Hepatocyte (in vitro differentiated cells): ENCODE measurements around the gene TUBA8. TPM values are rescaled to one million over a fixed set of nuclear protein-coding genes. Genes with fewer than 3 reads are reported as not detected.
"Not testable (repeated sequence)": the region's sequence is repeated elsewhere in the genome, so short reads cannot be mapped to it uniquely, and the experiment has no call there.

Experiments used
- DNase-seq: peaks from one replicate; pipeline ENCODE4 v3.0.0-alpha.2; 2016; ENCODE audit warnings: low spot score
- H2AFZ ChIP-seq: fragments of 200-600 bp; sonication (generic); 2 replicates; pipeline ENCODE4 v1.6.0; 2016; ENCODE audit warnings: antibody characterized with exemption, mild to moderate bottlenecking
- H3K27ac ChIP-seq: fragments of 200-600 bp; sonication (generic); 2 replicates; pipeline ENCODE4 v1.5.1; 2016; ENCODE audit warnings: mild to moderate bottlenecking
- H3K27me3 ChIP-seq: fragments of 200-600 bp; sonication (generic); 2 replicates; pipeline ENCODE4 v1.6.1; 2016
- H3K36me3 ChIP-seq: fragments of 200-600 bp; sonication (generic); replicated peaks from 2 replicates; pipeline ENCODE4 v1.5.1; 2016; ENCODE audit warnings: low read depth; ENCODE audit not compliant: insufficient read depth
- H3K4me1 ChIP-seq: fragments of 200-600 bp; sonication (generic); 2 replicates; pipeline ENCODE4 v1.5.1; 2016; ENCODE audit warnings: mild to moderate bottlenecking, moderate library complexity; ENCODE audit not compliant: insufficient read depth
- H3K4me2 ChIP-seq: fragments of 200-600 bp; sonication (generic); 2 replicates; pipeline ENCODE4 v1.6.0; 2016
- H3K4me3 ChIP-seq: fragments of 200-600 bp; sonication (generic); 2 replicates; pipeline ENCODE4 v1.5.1; 2016; ENCODE audit warnings: mild to moderate bottlenecking
- H3K79me2 ChIP-seq: fragments of 200-600 bp; sonication (generic); 2 replicates; pipeline ENCODE4 v1.6.0; 2017; ENCODE audit warnings: mild to moderate bottlenecking
- H3K9me2 ChIP-seq: fragments of 200-600 bp; sonication (generic); replicated peaks from 2 replicates; pipeline ENCODE4 v1.6.0; 2017; ENCODE audit warnings: mild to moderate bottlenecking; ENCODE audit not compliant: insufficient read depth
- H3K9me3 ChIP-seq: fragments of 200-600 bp; sonication (generic); 2 replicates; pipeline ENCODE4 v1.5.1; 2016; ENCODE audit warnings: low read depth, mild to moderate bottlenecking
- H4K20me1 ChIP-seq: fragments of 200-600 bp; sonication (generic); 2 replicates; pipeline ENCODE4 v1.6.0; 2016; ENCODE audit warnings: mild to moderate bottlenecking; ENCODE audit not compliant: insufficient read depth, poor library complexity, severe bottlenecking
- WGBS: methylation state at CpG from one replicate; pipeline ENCODE4 v1.1.6; 2016; ENCODE audit warnings: low lambda C conversion rate; ENCODE audit errors: missing lambda C conversion rate; 5-methylcytosine and 5-hydroxymethylcytosine counted together
- polyA plus RNA-seq: library from polyadenylated mRNA; unstranded; fragments of >200 nt; fragmentation: Nextera tagmentation; extraction: Ambion mirVana; gene quantifications from 2 replicates; pipeline ENCODE4 v1.2.1, GENCODE V29; 2016
- small RNA-seq: library from RNA; depleted of rRNA; stranded (forward); fragments of <200 nt; gene quantifications from one replicate; pipeline ENCODE3, GENCODE V24; 2014
- total RNA-seq: library from RNA; depleted of rRNA; stranded (reverse); fragments of >200 nt; gene quantifications from 2 replicates; pipeline ENCODE4 v1.2.3, GENCODE V29; 2014

The TUBA8 gene
- total and polyA plus RNA-seq, 2 experiments from 2014 or later = 0.46 to 1.5 TPM

- H3K36me3 ChIP-seq, H4K20me1 ChIP-seq, H3K9me2 ChIP-seq, H3K27me3 ChIP-seq, DNase-seq, H2AFZ ChIP-seq, H3K4me2 ChIP-seq, H3K4me3 ChIP-seq, H3K79me2 ChIP-seq, H3K4me1 ChIP-seq, H3K9me3 ChIP-seq, H3K27ac ChIP-seq: not testable (repeated sequence)
- WGBS = 49% methylated on average over 7 of the region's 8 CpGs
Measured at GRCh38 chr22:18164584-18164983, 54.0 kb downstream of the TUBA8 start.

- H3K4me1 ChIP-seq, H3K27me3 ChIP-seq, H3K9me3 ChIP-seq, H3K27ac ChIP-seq, H3K9me2 ChIP-seq, H3K4me2 ChIP-seq, H4K20me1 ChIP-seq, H3K79me2 ChIP-seq, H2AFZ ChIP-seq, H3K36me3 ChIP-seq, H3K4me3 ChIP-seq, DNase-seq: not testable (repeated sequence)
- WGBS = 61% methylated on average over 2 of the region's 7 CpGs
Measured at GRCh38 chr22:18165356-18165755, 54.7 kb downstream of the TUBA8 start.

GRCh38 chr22:18170284-18170683 is 59.7 kb downstream of the TUBA8 start:
- H3K9me3 ChIP-seq, H3K36me3 ChIP-seq, H3K4me2 ChIP-seq, H3K9me2 ChIP-seq, H3K4me1 ChIP-seq, DNase-seq, H3K27me3 ChIP-seq, H3K4me3 ChIP-seq, H2AFZ ChIP-seq, H3K79me2 ChIP-seq, H3K27ac ChIP-seq, H4K20me1 ChIP-seq: not testable (repeated sequence)
- 90% methylated on average over 17 of the region's 17 CpGs for WGBS

GRCh38 chr22:18172203-18172602 is 61.6 kb downstream of the TUBA8 start:
- H3K4me2 ChIP-seq, H3K36me3 ChIP-seq, H4K20me1 ChIP-seq, H3K9me3 ChIP-seq, DNase-seq, H2AFZ ChIP-seq, H3K4me1 ChIP-seq, H3K27ac ChIP-seq, H3K79me2 ChIP-seq, H3K27me3 ChIP-seq, H3K4me3 ChIP-seq, H3K9me2 ChIP-seq: not testable (repeated sequence)
- WGBS = 64% methylated on average over 3 of the region's 3 CpGs

- not testable (repeated sequence) for H3K9me2 ChIP-seq, H3K9me3 ChIP-seq, H2AFZ ChIP-seq, H3K36me3 ChIP-seq, H3K4me1 ChIP-seq, H4K20me1 ChIP-seq, H3K27ac ChIP-seq, H3K4me2 ChIP-seq, H3K4me3 ChIP-seq, H3K79me2 ChIP-seq, H3K27me3 ChIP-seq, DNase-seq
- WGBS = 77% methylated on average over 8 of the region's 8 CpGs
Measured at GRCh38 chr22:18172776-18173175, 62.2 kb downstream of the TUBA8 start.

DNA sequence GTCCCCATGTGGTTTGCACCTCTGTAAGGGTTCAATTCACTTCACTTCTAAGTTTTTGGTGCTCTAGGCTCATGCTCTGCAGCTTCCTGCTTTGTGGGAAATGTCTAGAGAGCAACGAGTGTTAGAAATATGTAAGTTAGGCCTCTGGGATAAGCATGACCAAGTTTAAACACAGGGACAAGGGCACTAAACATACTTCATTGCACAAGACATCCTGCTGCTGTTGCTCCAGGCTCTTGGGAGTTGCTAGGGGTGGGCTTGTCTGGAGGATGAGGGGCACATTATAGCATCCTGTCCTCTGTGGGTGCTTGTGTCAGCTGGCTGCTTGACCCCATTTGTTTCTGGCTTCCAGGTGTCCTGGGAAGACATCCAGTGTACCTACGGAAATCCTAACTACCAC is 62.8 kb downstream of the TUBA8 start:
- H3K4me2 ChIP-seq, H3K4me1 ChIP-seq, H3K4me3 ChIP-seq, H3K27ac ChIP-seq, H2AFZ ChIP-seq, DNase-seq, H3K9me3 ChIP-seq, H3K27me3 ChIP-seq, H3K79me2 ChIP-seq, H3K9me2 ChIP-seq, H3K36me3 ChIP-seq, H4K20me1 ChIP-seq: not testable (repeated sequence)
- whole genome bisulfite sequencing = 93% methylated on average over 2 of the region's 2 CpGs

Small RNA genes lying within 50 kb of the gene (small RNA-seq; reads per million reads assigned to genes)
- gene AC016027.5 = not detected

Other genes with a start within 250 kb of the TUBA8 start
- gene MICAL3, start 86.2 kb upstream of the TUBA8 start, total RNA-seq = 15.4 and 22.7 TPM in 2 replicates
- 4.6 and 12.6 TPM in 2 replicates for gene MICAL3, start 86.2 kb upstream of the TUBA8 start, polyA plus RNA-seq
- 27.6 and 30.9 TPM in 2 replicates for gene PEX26, start 32.8 kb upstream of the TUBA8 start, total RNA-seq
- 3.7 and 5.4 TPM in 2 replicates for gene PEX26, start 32.8 kb upstream of the TUBA8 start, polyA plus RNA-seq
- 3.4 and 5.1 TPM in 2 replicates for gene USP18, start 39.4 kb downstream of the TUBA8 start, total RNA-seq
- 3.6 and 6.3 TPM in 2 replicates for gene USP18, start 39.4 kb downstream of the TUBA8 start, polyA plus RNA-seq